ENCODE data around the gene ADCK2. TPM values are rescaled to one million over a fixed set of nuclear protein-coding genes. Genes with fewer than 3 reads are reported as not detected.

The ADCK2 gene
- total and polyA plus RNA-seq, 12 donors, result 6.8 to 33.9 (median 12.8) TPM

DNA sequence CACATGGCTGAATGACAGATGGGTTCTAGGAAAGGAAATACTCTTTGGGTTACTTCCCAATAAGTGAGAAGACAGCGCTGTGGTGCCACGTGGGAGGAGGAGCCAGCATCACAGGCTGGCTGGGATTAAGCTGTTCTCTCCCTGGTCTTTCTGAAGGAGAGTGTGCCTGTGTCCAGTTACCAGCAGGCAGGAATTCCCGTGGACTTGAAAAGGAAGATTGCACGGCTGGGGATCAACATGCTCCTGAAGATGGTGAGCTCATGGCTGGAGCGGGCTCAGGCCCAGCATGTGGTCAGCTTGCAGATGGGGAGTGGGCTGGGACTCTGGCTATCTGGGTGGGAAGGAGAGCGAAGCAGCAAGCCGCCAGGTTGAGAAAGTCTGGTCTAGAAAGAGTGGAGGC, 8.1 kb downstream of the ADCK2 start:
- 93 to 94% (median 93%) methylated on average over 7 of the region's 7 CpGs for WGBS, 4 donors
- Histone ChIP-seq H3K27me3 (no peaks in the 10 kb centered on the region), H3K4me3 (no peak overlapping the region), H3K36me3 (replicated peaks in 1 of 2) (peaks cover 0 to 16% of the 10 kb centered on the region in 2 donors), H3K27ac (no peak overlapping the region), H3K4me1 (replicated peaks in 1 of 2) (peaks cover 0 to 4% of the 10 kb centered on the region in 2 donors), H3K9me3 (replicated peaks in 1 of 3) (no peaks in the 10 kb centered on the region)
- TF ChIP-seq, protein P1, sequence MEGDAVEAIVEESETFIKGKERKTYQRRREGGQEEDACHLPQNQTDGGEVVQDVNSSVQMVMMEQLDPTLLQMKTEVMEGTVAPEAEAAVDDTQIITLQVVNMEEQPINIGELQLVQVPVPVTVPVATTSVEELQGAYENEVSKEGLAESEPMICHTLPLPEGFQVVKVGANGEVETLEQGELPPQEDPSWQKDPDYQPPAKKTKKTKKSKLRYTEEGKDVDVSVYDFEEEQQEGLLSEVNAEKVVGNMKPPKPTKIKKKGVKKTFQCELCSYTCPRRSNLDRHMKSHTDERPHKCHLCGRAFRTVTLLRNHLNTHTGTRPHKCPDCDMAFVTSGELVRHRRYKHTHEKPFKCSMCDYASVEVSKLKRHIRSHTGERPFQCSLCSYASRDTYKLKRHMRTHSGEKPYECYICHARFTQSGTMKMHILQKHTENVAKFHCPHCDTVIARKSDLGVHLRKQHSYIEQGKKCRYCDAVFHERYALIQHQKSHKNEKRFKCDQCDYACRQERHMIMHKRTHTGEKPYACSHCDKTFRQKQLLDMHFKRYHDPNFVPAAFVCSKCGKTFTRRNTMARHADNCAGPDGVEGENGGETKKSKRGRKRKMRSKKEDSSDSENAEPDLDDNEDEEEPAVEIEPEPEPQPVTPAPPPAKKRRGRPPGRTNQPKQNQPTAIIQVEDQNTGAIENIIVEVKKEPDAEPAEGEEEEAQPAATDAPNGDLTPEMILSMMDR (IDR thresholded peaks at IDR 0.05), result no peak
- TF ChIP-seq POLR2A (IDR thresholded peaks at IDR 0.05), result no peak
- DNase-seq, result peak in 2 of 7 donors; percentile 5 to 14
- intact Hi-C loops (cut with DNase I), result no loop called here

DNA sequence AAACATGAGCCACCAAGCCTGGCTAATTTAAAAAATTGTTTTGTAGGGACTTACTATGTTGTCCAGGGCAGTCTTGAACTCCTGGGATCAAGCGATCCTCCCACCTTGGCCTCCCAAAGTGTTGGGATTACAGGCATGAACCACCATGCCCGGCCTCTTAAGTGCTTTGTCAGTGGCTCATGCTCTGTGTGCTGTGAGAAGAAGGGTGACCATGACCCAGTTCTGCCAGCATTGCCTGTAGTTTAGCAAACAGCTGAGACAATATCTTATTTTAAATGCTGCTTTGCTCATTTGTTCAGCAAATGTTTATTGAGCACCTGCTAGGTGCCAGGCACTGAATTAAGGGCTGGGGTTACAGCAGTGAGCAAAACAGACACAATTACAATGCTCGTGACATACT, 9.0 kb downstream of the ADCK2 start:
- no peak for TF ChIP-seq POLR2A (IDR thresholded peaks at IDR 0.05)
- TF ChIP-seq, protein P1 (IDR thresholded peaks at IDR 0.05), result no peak
- Histone ChIP-seq H3K4me1 (replicated peaks in 1 of 2) (peaks cover 0 to 4% of the 10 kb centered on the region in 2 donors), H3K27ac (no peak overlapping the region), H3K36me3 (replicated peaks in 1 of 2) (peaks cover 0 to 16% of the 10 kb centered on the region in 2 donors), H3K27me3 (no peaks in the 10 kb centered on the region), H3K4me3 (no peak overlapping the region), H3K9me3 (replicated peaks in 1 of 3) (no peaks in the 10 kb centered on the region)
- DNase-seq, result peak in 5 of 7 donors; percentile 30 to 61 (median 54)
- intact Hi-C loops (cut with DNase I), result no loop called here
- WGBS, 4 donors, result 54 to 72% (median 67%) methylated on average over 3 of the region's 3 CpGs

DNA sequence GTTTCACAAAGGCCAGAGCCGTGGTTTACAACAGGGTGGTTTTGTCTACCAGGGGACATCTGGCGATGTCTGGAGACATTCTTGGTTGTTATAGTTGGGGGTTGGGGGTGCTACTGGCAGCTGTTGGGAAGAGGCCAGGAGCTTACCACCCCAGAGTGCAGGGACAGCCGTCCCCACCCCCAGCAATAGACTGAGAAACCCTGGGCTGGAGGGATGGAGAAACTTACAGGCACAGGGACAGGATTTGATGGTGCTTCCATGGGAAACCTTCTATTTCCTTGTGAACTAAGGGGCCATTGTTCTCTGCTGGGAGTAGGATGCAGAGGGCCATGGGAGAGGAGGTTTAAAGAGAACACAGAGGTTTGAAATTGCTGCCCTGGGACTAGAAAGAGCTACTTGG, 10.9 kb downstream of the ADCK2 start:
- Histone ChIP-seq H3K27ac (no peak overlapping the region), H3K4me1 (replicated peaks in 1 of 2) (peaks cover 0 to 4% of the 10 kb centered on the region in 2 donors), H3K9me3 (replicated peaks in 1 of 3) (no peaks in the 10 kb centered on the region), H3K27me3 (no peaks in the 10 kb centered on the region), H3K36me3 (replicated peaks in 1 of 2) (peaks cover 0 to 16% of the 10 kb centered on the region in 2 donors), H3K4me3 (no peak overlapping the region)
- no peak for TF ChIP-seq POLR2A (IDR thresholded peaks at IDR 0.05)
- TF ChIP-seq, protein P1 (IDR thresholded peaks at IDR 0.05), result no peak
- WGBS, 4 donors, result 90 to 97% (median 96%) methylated on average over 3 of the region's 3 CpGs
- DNase-seq, result peak in 1 of 7 donors; percentile 34
- intact Hi-C loops (cut with DNase I), result no loop called here

DNA sequence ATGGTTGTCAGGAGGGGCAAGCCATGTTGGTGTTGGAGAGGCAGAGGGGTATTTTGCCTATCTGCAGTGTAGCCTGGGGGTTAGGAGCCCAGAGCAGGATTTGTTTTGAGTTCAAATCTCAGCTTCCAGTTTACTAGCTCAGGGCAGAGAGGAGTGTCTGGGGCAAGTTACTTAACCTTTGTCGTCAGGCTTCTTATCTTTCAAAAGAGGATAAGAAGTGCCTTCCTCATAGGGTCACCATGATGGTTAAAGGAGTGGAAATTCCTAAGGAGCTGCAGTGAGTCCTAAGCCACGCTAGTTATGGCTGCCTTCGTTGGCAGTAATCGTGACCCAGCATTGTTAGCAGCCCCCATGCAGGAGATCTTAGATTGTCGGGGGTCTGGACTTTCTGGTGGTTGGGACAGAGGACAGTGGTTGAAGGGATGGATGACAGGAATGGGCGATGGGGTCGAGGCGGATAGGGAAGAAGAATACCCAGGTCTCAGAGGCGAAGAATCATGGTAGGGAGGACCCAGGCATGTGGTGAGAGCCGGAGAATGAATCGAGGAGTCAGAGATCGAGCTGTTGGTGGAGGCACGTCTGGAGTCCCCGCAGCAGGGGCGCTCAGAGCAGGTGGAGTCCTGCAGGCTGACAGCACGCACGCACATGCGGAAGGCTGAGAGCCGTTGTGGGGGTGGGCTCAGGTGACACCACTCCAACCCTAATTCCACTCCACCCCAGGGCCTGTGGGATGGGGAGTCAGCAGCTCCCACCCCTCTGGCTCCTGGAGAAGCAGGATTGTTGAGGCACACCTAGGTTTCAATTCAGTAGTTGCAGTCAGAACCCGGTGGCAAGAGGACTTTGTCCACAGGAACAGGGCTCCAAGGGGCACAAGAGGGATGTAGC, 11.6 kb downstream of the ADCK2 start:
- Histone ChIP-seq H3K9me3 (replicated peaks in 1 of 3) (no peaks in the 10 kb centered on the region), H3K27ac (no peak overlapping the region), H3K4me1 (replicated peaks in 1 of 2) (peaks cover 0 to 4% of the 10 kb centered on the region in 2 donors), H3K27me3 (no peaks in the 10 kb centered on the region), H3K4me3 (no peak overlapping the region), H3K36me3 (replicated peaks in 1 of 2) (peaks cover 0 to 16% of the 10 kb centered on the region in 2 donors)
- 94 to 96% (median 95%) methylated on average over 20 of the region's 20 CpGs for WGBS, 4 donors
- intact Hi-C loops (cut with DNase I), result no loop called here
- DNase-seq, result peak in 2 of 7 donors; percentile 10 to 31
- TF ChIP-seq POLR2A (IDR thresholded peaks at IDR 0.05), result no peak
- TF ChIP-seq, protein P1 (IDR thresholded peaks at IDR 0.05), result no peak
